ENCODE measurements around the gene UBE2H.

- no peak for TF ChIP-seq CTCF (conservative IDR thresholded peaks at IDR 0.05; ENCODE audit: low read depth, low read length)
- TF ChIP-seq ELK1 (IDR thresholded peaks at IDR 0.05; ENCODE audit: borderline replicate concordance, low read depth, low read length), result no peak
- no peak for TF ChIP-seq FOS (IDR thresholded peaks at IDR 0.05; ENCODE audit: low read depth, low read length)
These were observed 169.2 kb downstream of the UBE2H start for GRCh38 chr7:129783584-129783919.

Measured in IMR-90 (cell line).